GM23248 (cell line): ENCODE data around the gene PDE3B. TPM values are rescaled to one million over a fixed set of nuclear protein-coding genes. Genes with fewer than 3 reads are reported as not detected.
"Not testable (repeated sequence)": the region's sequence is repeated elsewhere in the genome, so short reads cannot be mapped to it uniquely, and the experiment has no call there.

Experiments
- DNase-seq: peaks from one replicate; pipeline ENCODE4 v3.0.0-alpha.2; 2015
- H2AFZ ChIP-seq: fragments of 200-600 bp; sonication (generic); 2 replicates; pipeline ENCODE4 v1.6.1; 2016; ENCODE audit warnings: antibody characterized with exemption
- H3F3A ChIP-seq: fragments of 200-600 bp; sonication (generic); 2 replicates; pipeline ENCODE4 v1.6.1; 2016; ENCODE audit warnings: mild to moderate bottlenecking, antibody characterized with exemption, mixed run types; ENCODE audit not compliant: insufficient read depth
- H3K27ac ChIP-seq: fragments of 200-600 bp; sonication (generic); 2 replicates; pipeline ENCODE4 v1.5.1; 2016; ENCODE audit warnings: mild to moderate bottlenecking
- H3K27me3 ChIP-seq: fragments of 200-600 bp; sonication (generic); replicated peaks from 2 replicates; pipeline ENCODE4 v1.6.1; 2016; ENCODE audit warnings: mild to moderate bottlenecking; ENCODE audit not compliant: insufficient read depth
- H3K36me3 ChIP-seq: fragments of 200-600 bp; sonication (generic); 2 replicates; pipeline ENCODE4 v1.6.1; 2016; ENCODE audit warnings: low read depth, mild to moderate bottlenecking
- H3K4me1 ChIP-seq: fragments of 200-600 bp; sonication (generic); 2 replicates; pipeline ENCODE4 v1.6.1; 2016; ENCODE audit warnings: mild to moderate bottlenecking; ENCODE audit not compliant: insufficient read depth
- H3K4me2 ChIP-seq: fragments of 200-600 bp; sonication (generic); one replicate; pipeline ENCODE4 v1.6.1; 2016; ENCODE audit warnings: mild to moderate bottlenecking; ENCODE audit not compliant: unreplicated experiment
- H3K4me3 ChIP-seq: fragments of 200-600 bp; sonication (generic); 2 replicates; pipeline ENCODE4 v1.5.1; 2016; ENCODE audit warnings: mild to moderate bottlenecking
- H3K79me2 ChIP-seq: fragments of 200-600 bp; sonication (generic); 2 replicates; pipeline ENCODE4 v1.6.1; 2016; ENCODE audit warnings: mild to moderate bottlenecking; ENCODE audit not compliant: insufficient read depth
- H3K9ac ChIP-seq: fragments of 200-600 bp; sonication (generic); 2 replicates; pipeline ENCODE4 v1.6.1; 2016; ENCODE audit warnings: mild to moderate bottlenecking
- H3K9me2 ChIP-seq: fragments of 200-600 bp; sonication (generic); 2 replicates; pipeline ENCODE4 v1.6.1; 2016; ENCODE audit warnings: mixed run types, mild to moderate bottlenecking, moderate library complexity; ENCODE audit not compliant: insufficient read depth
- H3K9me3 ChIP-seq: fragments of 200-600 bp; sonication (generic); one replicate; pipeline ENCODE4 v1.6.1; 2017; ENCODE audit warnings: low read depth
- H4K20me1 ChIP-seq: fragments of 200-600 bp; sonication (generic); 2 replicates; pipeline ENCODE4 v1.6.0; 2016; ENCODE audit not compliant: insufficient read depth
- EZH2 ChIP-seq: fragments of 200-600 bp; sonication (generic); IDR thresholded peaks from 2 replicates; pipeline ENCODE4 v1.6.1; 2018; ENCODE audit warnings: antibody characterized with exemption, mild to moderate bottlenecking; ENCODE audit not compliant: insufficient read depth, poor library complexity, severe bottlenecking
- EZH2phosphoT487 ChIP-seq: fragments of 200-600 bp; sonication (generic); IDR thresholded peaks from 2 replicates; pipeline ENCODE4 v1.6.1; 2018; ENCODE audit warnings: antibody characterized with exemption, moderate library complexity, mild to moderate bottlenecking, low read depth; ENCODE audit not compliant: insufficient read depth
- WGBS, 2 experiments: methylation state at CpG; one replicate each; pipeline ENCODE4 v1.1.6; 2015 to 2017; ENCODE audit warnings: low lambda C conversion rate in 2 of 2, low coverage in 1 of 2; ENCODE audit errors: missing lambda C conversion rate in 2 of 2; 5-methylcytosine and 5-hydroxymethylcytosine counted together
- in situ Hi-C: fragments of 300-500 bp; cut with MboI; formaldehyde crosslinking; loops from 2 replicates; pipeline ENCODE4 v1.15.0; 2020
- polyA plus RNA-seq: library from polyadenylated mRNA; unstranded; fragments of >200 nt; fragmentation: Nextera tagmentation; extraction: Ambion mirVana; gene quantifications from 2 replicates; pipeline ENCODE4 v1.2.1, GENCODE V29; 2016
- total RNA-seq: library from RNA; depleted of rRNA; stranded (reverse); fragments of >200 nt; shearing (Covaris generic); gene quantifications from 2 replicates; pipeline ENCODE4 v1.2.3, GENCODE V29; 2014

The PDE3B gene
- total and polyA plus RNA-seq, 2 experiments from 2014 or later = not detected

- Histone ChIP-seq H3K27ac (no peak overlapping the region), H3K4me1 (no peaks in the 10 kb centered on the region), H3K27me3 (0 out of 2 replicates have a peak, but pooled peaks cover 7% of the 10 kb centered on the region), H3K4me3 (no peak overlapping the region), H3K9ac (no peak overlapping the region), H4K20me1 (no peaks in the 10 kb centered on the region), H3F3A (no peaks in the 10 kb centered on the region), H3K9me2 (no peaks in the 10 kb centered on the region), H3K9me3 (no peaks in the 10 kb centered on the region), H2AFZ (no peak overlapping the region), H3K36me3 (no peaks in the 10 kb centered on the region), H3K4me2 (no peak overlapping the region), H3K79me2 (no peaks in the 10 kb centered on the region)
- no peak for TF ChIP-seq EZH2phosphoT487
- TF ChIP-seq EZH2 = no peak
- in situ Hi-C loops = no loop called here
- WGBS, 2 experiments = 44 to 47% methylated on average over 2 of the region's 2 CpGs
- DNase-seq = no peak
Measured at GRCh38 chr11:14860511-14860910, 216.9 kb downstream of the PDE3B start.

- H3K9me3 ChIP-seq = no peaks in the 10 kb centered on the region
- no peaks in the 10 kb centered on the region for H3K4me1 ChIP-seq
- no peaks in the 10 kb centered on the region for H3K79me2 ChIP-seq
- no peak overlapping the region for H3K27ac ChIP-seq
- TF ChIP-seq EZH2 (no peak), EZH2phosphoT487 (no peak)
- H3K9ac ChIP-seq = no peak overlapping the region
- H4K20me1 ChIP-seq = no peaks in the 10 kb centered on the region
- no peak for DNase-seq
- H3F3A ChIP-seq = no peaks in the 10 kb centered on the region
- no peaks in the 10 kb centered on the region for H3K27me3 ChIP-seq
- 59 to 68% methylated on average over 1 of the region's 1 CpG for WGBS, 2 experiments
- in situ Hi-C loops = no loop called here
- H3K4me3 ChIP-seq = no peak overlapping the region
- no peak overlapping the region for H2AFZ ChIP-seq
- no peaks in the 10 kb centered on the region for H3K9me2 ChIP-seq
- no peak overlapping the region for H3K4me2 ChIP-seq
- no peaks in the 10 kb centered on the region for H3K36me3 ChIP-seq
Measured at GRCh38 chr11:14861680-14862079, 218.1 kb downstream of the PDE3B start.

GRCh38 chr11:14863775-14864174 lies 220.2 kb downstream of the PDE3B start:
- H3K79me2 ChIP-seq, H3K4me1 ChIP-seq, H3K27ac ChIP-seq, in situ Hi-C loops, DNase-seq, H3K36me3 ChIP-seq, H3K4me3 ChIP-seq, H2AFZ ChIP-seq, H3K9ac ChIP-seq, H3K9me2 ChIP-seq, H4K20me1 ChIP-seq, H3K27me3 ChIP-seq, H3K9me3 ChIP-seq, H3K4me2 ChIP-seq, H3F3A ChIP-seq: not testable (repeated sequence)
- WGBS, 2 experiments = 35 to 40% methylated on average over 4 of the region's 4 CpGs

GRCh38 chr11:14872032-14872431 lies 228.4 kb downstream of the PDE3B start:
- in situ Hi-C loops = no loop called here
- Histone ChIP-seq H3F3A (no peaks in the 10 kb centered on the region), H3K79me2 (no peaks in the 10 kb centered on the region), H3K4me2 (no peak overlapping the region), H2AFZ (no peak overlapping the region), H3K36me3 (no peaks in the 10 kb centered on the region), H3K27ac (no peak overlapping the region), H3K4me3 (no peak overlapping the region), H3K9me2 (no peaks in the 10 kb centered on the region), H3K27me3 (no peaks in the 10 kb centered on the region), H3K9me3 (no peaks in the 10 kb centered on the region), H3K9ac (no peak overlapping the region), H4K20me1 (no peaks in the 10 kb centered on the region), H3K4me1 (no peaks in the 10 kb centered on the region)
- TF ChIP-seq EZH2phosphoT487 = no peak
- TF ChIP-seq EZH2 = no peak
- no peak for DNase-seq

GRCh38 chr11:14873632-14874031 lies 230.0 kb downstream of the PDE3B start:
- Histone ChIP-seq H3K36me3 (no peaks in the 10 kb centered on the region), H2AFZ (no peak overlapping the region), H3K79me2 (no peaks in the 10 kb centered on the region), H3K9me3 (no peaks in the 10 kb centered on the region), H3K9me2 (no peaks in the 10 kb centered on the region), H3K4me2 (no peak overlapping the region), H3K27me3 (no peaks in the 10 kb centered on the region), H3K27ac (no peak overlapping the region), H3K9ac (no peak overlapping the region), H4K20me1 (no peaks in the 10 kb centered on the region), H3K4me3 (no peak overlapping the region), H3K4me1 (no peaks in the 10 kb centered on the region), H3F3A (no peaks in the 10 kb centered on the region)
- DNase-seq = no peak
- in situ Hi-C loops = no loop called here
- 69 to 76% methylated on average over 4 of the region's 4 CpGs for WGBS, 2 experiments
- no peak for TF ChIP-seq EZH2phosphoT487
- TF ChIP-seq EZH2 = no peak
